ENCODE data around the gene OSTN. TPM values are rescaled to one million over a fixed set of nuclear protein-coding genes. Genes with fewer than 3 reads are reported as not detected.

OSTN gene
- total and polyA plus RNA-seq, 2 of the 13 experiments (the other 11 are each of a cell fraction or from before 2014, with no cell fraction given), result not detected

- ChIA-PET POLR2A (no interaction called here), CTCF (ENCODE audit: low intra/inter-chr PET ratio, low total read pairs) (no interaction called here)
- Histone ChIP-seq H3K4me2 (ENCODE audit: low read depth, low read length) (no peak overlapping the region), H2AFZ (ENCODE audit: low read length) (no peak overlapping the region), H3K79me2 (ENCODE audit: insufficient read depth, low read length) (no peaks in the 10 kb centered on the region), H4K20me1 (ENCODE audit: insufficient read depth, low read length) (no peaks in the 10 kb centered on the region), H3K27ac (ENCODE audit: extremely low read length, insufficient read depth, low read length) (no peak overlapping the region), H3K4me1 (ENCODE audit: insufficient read depth, low read length) (no peaks in the 10 kb centered on the region), H3K9ac (ENCODE audit: insufficient read depth, low read depth, low read length) (no peak overlapping the region), H3K9me3 (ENCODE audit: low read length) (no peaks in the 10 kb centered on the region), H3K4me3 (replicated peaks in 1 of 3; ENCODE audit: insufficient read depth in 1 of 3, low read depth in 2 of 3, low read length in 3 of 3) (no peak overlapping the region), H3K36me3 (replicated peaks in 1 of 2; ENCODE audit: control insufficient read depth in 1 of 2, insufficient read depth in 2 of 2, low read length in 2 of 2) (no peaks in the 10 kb centered on the region), H3K27me3 (ENCODE audit: control insufficient read depth in 1 of 2, insufficient read depth in 2 of 2, low read length in 2 of 2) (no peaks in the 10 kb centered on the region; a peak in 1 of 5 replicates)
- intact Hi-C loops (cut with micrococcal nuclease; ENCODE audit: unreplicated experiment) (loop anchor here (10.0 kb wide), 1 partner anchor 108 kb away; no protein-coding TSS in a partner anchor), in situ Hi-C loops (cut with HindIII; ENCODE audit: extremely low pct_ligation_motif_present, low pct_unique_long_range_greater_than_20kb) (no loop called here)
- BruUV-seq (replicated peaks), result no TSS peak
- 0% methylated on average over 1 of the region's 1 CpG for WGBS (ENCODE audit: low lambda C conversion rate)
- FAIRE-seq, result no peak
- TF ChIP-seq CHCHD3 (CRISPR knock-in tag; IDR thresholded peaks at IDR 0.05), result no peak
- TF ChIP-seq ZBTB42 (CRISPR knock-in tag; IDR thresholded peaks at IDR 0.05), result no peak
- TF ChIP-seq PTBP1 (IDR thresholded peaks at IDR 0.05; ENCODE audit: low read depth, low read length, poor library complexity, severe bottlenecking), result no peak
- TF ChIP-seq MAFK (conservative IDR thresholded peaks at IDR 0.05 in 1 of 2, IDR thresholded peaks at IDR 0.05 in 1 of 2; ENCODE audit: low read length in 2 of 2), result no peak
- ATAC-seq, result no peak
- no peak for DNase-seq (ENCODE audit: low spot score)
Measured at GRCh38 chr3:191246630-191247029, 47.6 kb downstream of the OSTN start.

- in situ Hi-C loops (cut with HindIII; ENCODE audit: extremely low pct_ligation_motif_present, low pct_unique_long_range_greater_than_20kb) (no loop called here), intact Hi-C loops (cut with micrococcal nuclease; ENCODE audit: unreplicated experiment) (no loop called here)
- ATAC-seq (no peak), DNase-seq (ENCODE audit: low spot score) (no peak), FAIRE-seq (no peak)
- H3K36me3 ChIP-seq (replicated peaks in 1 of 2; ENCODE audit: control insufficient read depth in 1 of 2, insufficient read depth in 2 of 2, low read length in 2 of 2), result no peaks in the 10 kb centered on the region
- H3K4me1 ChIP-seq (ENCODE audit: insufficient read depth, low read length), result no peaks in the 10 kb centered on the region
- H3K4me2 ChIP-seq (ENCODE audit: low read depth, low read length), result no peak overlapping the region
- ChIA-PET POLR2A (no interaction called here), CTCF (ENCODE audit: low intra/inter-chr PET ratio, low total read pairs) (no interaction called here)
- TF ChIP-seq MAFF (IDR thresholded peaks at IDR 0.05; ENCODE audit: low read depth, low read length) (0 out of 2 replicates have a peak, but pooled peaks have one; percentile 16), MAFK (conservative IDR thresholded peaks at IDR 0.05 in 1 of 2, IDR thresholded peaks at IDR 0.05 in 1 of 2; ENCODE audit: low read length in 2 of 2) (peak in 1 of 2 experiments; percentile 58; a peak in 2 of 4 replicates), ZNF550 (CRISPR knock-in tag; IDR thresholded peaks at IDR 0.05; ENCODE audit: borderline replicate concordance) (no peak), HOXA7 (CRISPR knock-in tag; IDR thresholded peaks at IDR 0.05) (no peak)
- 47% methylated on average over 6 of the region's 6 CpGs for WGBS (ENCODE audit: low lambda C conversion rate)
- no peaks in the 10 kb centered on the region for H4K20me1 ChIP-seq (ENCODE audit: insufficient read depth, low read length)
- BruUV-seq (replicated peaks), result no TSS peak
- no peak overlapping the region for H3K4me3 ChIP-seq (replicated peaks in 1 of 3; ENCODE audit: insufficient read depth in 1 of 3, low read depth in 2 of 3, low read length in 3 of 3)
- H3K27me3 ChIP-seq (ENCODE audit: control insufficient read depth in 1 of 2, insufficient read depth in 2 of 2, low read length in 2 of 2), result no peaks in the 10 kb centered on the region; a peak in 1 of 5 replicates
- no peak overlapping the region for H3K9ac ChIP-seq (ENCODE audit: insufficient read depth, low read depth, low read length)
- H3K79me2 ChIP-seq (ENCODE audit: insufficient read depth, low read length), result no peaks in the 10 kb centered on the region
- H3K9me3 ChIP-seq (ENCODE audit: low read length), result no peaks in the 10 kb centered on the region
- H3K27ac ChIP-seq (ENCODE audit: extremely low read length, insufficient read depth, low read length), result no peak overlapping the region
- H2AFZ ChIP-seq (ENCODE audit: low read length), result no peak overlapping the region
Measured at GRCh38 chr3:191253089-191253799, 54.2 kb downstream of the OSTN start.

All from HepG2 (cell line).